K562 (cell line): ENCODE data around the gene PSRC1. TPM values are rescaled to one million over a fixed set of nuclear protein-coding genes. Genes with fewer than 3 reads are reported as not detected.
A peak's percentile ranks its signal among the peaks of the same experiment; 100 is the strongest.

ENCODE experiments used
- FOXM1 ChIP-seq, 2 experiments: fragments of 450-650 bp in 1 of 2; sonication (generic) in 1 of 2; formaldehyde crosslinking in 1 of 2; IDR thresholded peaks; 2 replicates each; pipeline versions ENCODE4 v1.6.1 to v1.9.0; 2017 to 2022; ENCODE audit warnings: low read depth in 2 of 2, mild to moderate bottlenecking in 2 of 2, missing genetic modification reagents in 1 of 2, moderate library complexity in 1 of 2
- GTF2E2 ChIP-seq: fragments of 200-800 bp; sonication (Bioruptor generic); IDR thresholded peaks from 2 replicates; pipeline ENCODE4 v1.6.1; 2016; ENCODE audit warnings: missing genetic modification characterization, missing compliant biosample characterization
- ILF3 ChIP-seq: fragments of 450-650 bp; IDR thresholded peaks from 2 replicates; pipeline ENCODE4 v1.6.1; 2018; ENCODE audit warnings: antibody characterized with exemption, mild to moderate bottlenecking, moderate library complexity, borderline replicate concordance
- NFATC3 ChIP-seq: fragments of 450-650 bp; IDR thresholded peaks from 2 replicates; pipeline ENCODE4 v1.6.1; 2017; ENCODE audit warnings: mild to moderate bottlenecking
- PCBP1 ChIP-seq: fragments of 200-400 bp; formaldehyde crosslinking; IDR thresholded peaks from 2 replicates; pipeline ENCODE4 v1.6.1; 2018; ENCODE audit warnings: mild to moderate bottlenecking, low read depth, low read length; ENCODE audit not compliant: poor library complexity, severe bottlenecking
- POLR2A ChIP-seq: fragments of 450-650 bp; conservative IDR thresholded peaks from 2 replicates; pipeline ENCODE4 v1.6.1; 2016
- SNIP1 ChIP-seq: fragments of 450-650 bp; IDR thresholded peaks from 2 replicates; pipeline ENCODE4 v1.7.1; 2017; ENCODE audit warnings: low read depth, mild to moderate bottlenecking
- TOE1 ChIP-seq, 2 experiments: fragments of 450-650 bp in 1 of 2; sonication (generic) in 1 of 2; formaldehyde crosslinking in 1 of 2; IDR thresholded peaks; 2 replicates each; pipeline versions ENCODE4 v1.7.1 to v1.8.0; 2016 to 2022; ENCODE audit warnings: borderline replicate concordance in 2 of 2, mild to moderate bottlenecking in 2 of 2, antibody characterized with exemption in 1 of 2, inconsistent platforms in 1 of 2, low read depth in 1 of 2, missing genetic modification reagents in 1 of 2, moderate library complexity in 1 of 2
- ZBTB26 ChIP-seq: fragments of 450-650 bp; formaldehyde crosslinking; IDR thresholded peaks from 2 replicates; pipeline ENCODE4 v1.4.0; 2022; ENCODE audit warnings: missing genetic modification characterization
- ZBTB49 ChIP-seq: sonication (generic); formaldehyde crosslinking; IDR thresholded peaks from 2 replicates; pipeline ENCODE4 v1.8.0; 2022; ENCODE audit warnings: missing genetic modification reagents, mild to moderate bottlenecking, borderline replicate concordance
- ZFPM2 ChIP-seq: fragments of 250-450 bp; sonication (Bioruptor Pico); IDR thresholded peaks from 2 replicates; pipeline ENCODE4 v1.5.1; 2022; ENCODE audit warnings: mild to moderate bottlenecking
- ZNF586 ChIP-seq: fragments of 450-650 bp; formaldehyde crosslinking; conservative IDR thresholded peaks from 2 replicates; pipeline ENCODE4 v1.4.0; 2020; ENCODE audit warnings: mild to moderate bottlenecking, moderate library complexity
- polyA plus RNA-seq, 8 experiments: library from polyadenylated mRNA; depleted of rRNA in 4 of 8; stranded (reverse) in 5 of 8; unstranded in 3 of 8; fragments of >200 nt; fragmentation: Nextera tagmentation in 2 of 8; fragmentation: Illumina TruSeq in 1 of 8; extraction: Ambion mirVana in 2 of 8; extraction: Trizol in 1 of 8; gene quantifications; 2 replicates each; pipeline versions ENCODE4 v1.2.1 to v1.2.3, GENCODE V29; 2011 to 2014; ENCODE audit warnings: inconsistent platforms in 1 of 8, missing spikeins in 1 of 8
- total RNA-seq, 7 experiments: library from RNA; depleted of rRNA in 6 of 7; stranded (reverse); fragments of >200 nt in 6 of 7; fragmentation: Illumina TruSeq in 2 of 7; extraction: Trizol in 2 of 7; gene quantifications; 2 replicates each; pipeline versions ENCODE4 v1.2.1 to v1.2.3, GENCODE V29; 2011 to 2021; ENCODE audit warnings: low replicate concordance in 1 of 7
- TF ChIP-seq, protein P1 (sequence below): fragments of 250-450 bp; sonication (Bioruptor Pico); IDR thresholded peaks from 2 replicates; pipeline ENCODE4 v1.9.0; 2021; ENCODE audit warnings: mild to moderate bottlenecking
- TF ChIP-seq, protein P2 (sequence below): sonication (generic); formaldehyde crosslinking; IDR thresholded peaks from 2 replicates; pipeline ENCODE4 v1.8.1; 2023; ENCODE audit warnings: mild to moderate bottlenecking, missing genetic modification reagents
- TF ChIP-seq, protein P3 (sequence below): fragments of 250-450 bp; sonication (Bioruptor Pico); IDR thresholded peaks from 2 replicates; pipeline ENCODE4 v1.8.0; 2021; ENCODE audit warnings: moderate library complexity, mild to moderate bottlenecking, inconsistent platforms

The PSRC1 gene
- total and polyA plus RNA-seq, 9 of the 15 experiments (the other 6 are each of a cell fraction or from before 2014, with no cell fraction given), result 6.5 to 65.2 (median 39.3) TPM

- TF ChIP-seq ILF3, result peak; percentile 70; the same call in 1 of the 2 replicates
- TF ChIP-seq ZNF586 (CRISPR knock-in tag), result no peak
- TF ChIP-seq, protein P1, sequence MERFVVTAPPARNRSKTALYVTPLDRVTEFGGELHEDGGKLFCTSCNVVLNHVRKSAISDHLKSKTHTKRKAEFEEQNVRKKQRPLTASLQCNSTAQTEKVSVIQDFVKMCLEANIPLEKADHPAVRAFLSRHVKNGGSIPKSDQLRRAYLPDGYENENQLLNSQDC (CRISPR knock-in tag), result no peak
- TF ChIP-seq, protein P2, sequence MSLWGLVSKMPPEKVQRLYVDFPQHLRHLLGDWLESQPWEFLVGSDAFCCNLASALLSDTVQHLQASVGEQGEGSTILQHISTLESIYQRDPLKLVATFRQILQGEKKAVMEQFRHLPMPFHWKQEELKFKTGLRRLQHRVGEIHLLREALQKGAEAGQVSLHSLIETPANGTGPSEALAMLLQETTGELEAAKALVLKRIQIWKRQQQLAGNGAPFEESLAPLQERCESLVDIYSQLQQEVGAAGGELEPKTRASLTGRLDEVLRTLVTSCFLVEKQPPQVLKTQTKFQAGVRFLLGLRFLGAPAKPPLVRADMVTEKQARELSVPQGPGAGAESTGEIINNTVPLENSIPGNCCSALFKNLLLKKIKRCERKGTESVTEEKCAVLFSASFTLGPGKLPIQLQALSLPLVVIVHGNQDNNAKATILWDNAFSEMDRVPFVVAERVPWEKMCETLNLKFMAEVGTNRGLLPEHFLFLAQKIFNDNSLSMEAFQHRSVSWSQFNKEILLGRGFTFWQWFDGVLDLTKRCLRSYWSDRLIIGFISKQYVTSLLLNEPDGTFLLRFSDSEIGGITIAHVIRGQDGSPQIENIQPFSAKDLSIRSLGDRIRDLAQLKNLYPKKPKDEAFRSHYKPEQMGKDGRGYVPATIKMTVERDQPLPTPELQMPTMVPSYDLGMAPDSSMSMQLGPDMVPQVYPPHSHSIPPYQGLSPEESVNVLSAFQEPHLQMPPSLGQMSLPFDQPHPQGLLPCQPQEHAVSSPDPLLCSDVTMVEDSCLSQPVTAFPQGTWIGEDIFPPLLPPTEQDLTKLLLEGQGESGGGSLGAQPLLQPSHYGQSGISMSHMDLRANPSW (CRISPR knock-in tag), result no peak
- no peak for TF ChIP-seq ZFPM2
- TF ChIP-seq GTF2E2 (tag), result no peak
- TF ChIP-seq, protein P3, sequence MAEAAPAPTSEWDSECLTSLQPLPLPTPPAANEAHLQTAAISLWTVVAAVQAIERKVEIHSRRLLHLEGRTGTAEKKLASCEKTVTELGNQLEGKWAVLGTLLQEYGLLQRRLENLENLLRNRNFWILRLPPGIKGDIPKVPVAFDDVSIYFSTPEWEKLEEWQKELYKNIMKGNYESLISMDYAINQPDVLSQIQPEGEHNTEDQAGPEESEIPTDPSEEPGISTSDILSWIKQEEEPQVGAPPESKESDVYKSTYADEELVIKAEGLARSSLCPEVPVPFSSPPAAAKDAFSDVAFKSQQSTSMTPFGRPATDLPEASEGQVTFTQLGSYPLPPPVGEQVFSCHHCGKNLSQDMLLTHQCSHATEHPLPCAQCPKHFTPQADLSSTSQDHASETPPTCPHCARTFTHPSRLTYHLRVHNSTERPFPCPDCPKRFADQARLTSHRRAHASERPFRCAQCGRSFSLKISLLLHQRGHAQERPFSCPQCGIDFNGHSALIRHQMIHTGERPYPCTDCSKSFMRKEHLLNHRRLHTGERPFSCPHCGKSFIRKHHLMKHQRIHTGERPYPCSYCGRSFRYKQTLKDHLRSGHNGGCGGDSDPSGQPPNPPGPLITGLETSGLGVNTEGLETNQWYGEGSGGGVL (CRISPR knock-in tag), result no peak
- TF ChIP-seq POLR2A, result peak; percentile 69
- peak; percentile 95 for TF ChIP-seq SNIP1
- TF ChIP-seq PCBP1, result no peak
- TF ChIP-seq ZBTB26 (CRISPR knock-in tag), result peak; percentile 2; the same call in 1 of the 2 replicates
- TF ChIP-seq ZBTB49, result no peak
- TF ChIP-seq FOXM1 (IDR thresholded peaks at IDR 0.05; ENCODE audit: low read depth), result peak; percentile 32; the same call in 1 of the 2 replicates
- TF ChIP-seq FOXM1 (CRISPR knock-in tag; IDR thresholded peaks at IDR 0.05; ENCODE audit: low read depth), result no peak
- peak; percentile 87 for TF ChIP-seq TOE1 (IDR thresholded peaks at IDR 0.05; ENCODE audit: borderline replicate concordance)
- TF ChIP-seq TOE1 (CRISPR knock-in tag; IDR thresholded peaks at IDR 0.05; ENCODE audit: borderline replicate concordance, low read depth), result no peak; the same call in 1 of the 2 replicates
- TF ChIP-seq NFATC3, result no peak
Measured at GRCh38 chr1:109240158-109241152, 42.5 kb downstream of the PSRC1 start (continued).
